ENCODE measurements around the gene GBP1.

- TF ChIP-seq SP1 (IDR thresholded peaks at IDR 0.05; ENCODE audit: low read depth, low read length) (no peak), POLR2A (IDR thresholded peaks at IDR 0.05; ENCODE audit: low read depth, low read length) (no peak), POLR2AphosphoS5 (IDR thresholded peaks at IDR 0.05; ENCODE audit: low read length) (no peak), EP300 (IDR thresholded peaks at IDR 0.05; ENCODE audit: borderline replicate concordance in 1 of 2, control insufficient read depth in 1 of 2, low read depth in 2 of 2, low read length in 2 of 2) (no peak), CTCF (IDR thresholded peaks at IDR 0.05 in 2 of 3, conservative IDR thresholded peaks at IDR 0.05 in 1 of 3; ENCODE audit: control insufficient read depth in 2 of 3, extremely low read depth in 1 of 3, insufficient read depth in 1 of 3, low read depth in 3 of 3, low read length in 3 of 3) (no peak), TCF7 (IDR thresholded peaks at IDR 0.05; ENCODE audit: borderline replicate concordance) (no peak), SMAD5 (IDR thresholded peaks at IDR 0.05; ENCODE audit: low read depth) (no peak), BCL3 (IDR thresholded peaks at IDR 0.05; ENCODE audit: borderline replicate concordance, insufficient read depth, low read depth, low read length, poor library complexity, severe bottlenecking) (no peak), SPI1 (IDR thresholded peaks at IDR 0.05; ENCODE audit: borderline replicate concordance, insufficient read depth, low read depth, low read length) (no peak), USF1 (IDR thresholded peaks at IDR 0.05; ENCODE audit: borderline replicate concordance, extremely low read length, insufficient read depth, low read depth, low read length) (no peak)
Measured at GRCh38 chr1:89060091-89060490, 4.9 kb downstream of the GBP1 start.
